ENCODE data around the gene KLF15.

KLF15 gene

DNA sequence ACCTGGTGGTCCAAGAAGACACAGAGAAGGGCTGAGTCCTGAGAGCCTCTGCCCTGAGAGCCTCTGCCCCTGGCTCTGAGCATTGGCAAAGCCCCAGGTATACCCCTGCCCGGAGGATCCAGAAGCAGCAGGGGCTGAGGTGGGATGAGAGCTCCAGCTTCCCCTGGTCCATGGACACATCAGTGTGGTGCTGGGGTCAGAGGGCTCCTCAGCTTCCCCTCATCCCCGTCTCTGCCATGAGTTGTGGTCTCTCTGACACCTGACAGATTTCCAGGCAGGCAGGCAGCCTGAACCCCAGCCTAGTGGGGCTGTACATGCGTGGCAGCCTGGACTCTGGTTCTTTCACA, 3.5 kb upstream of the KLF15 start:
- no peak for DNase-seq (ENCODE audit: low read depth in 2 of 2)

- no peak for DNase-seq (ENCODE audit: low read depth in 2 of 2)
Measured at GRCh38 chr3:126360046-126360713, 3.0 kb upstream of the KLF15 start.

DNA sequence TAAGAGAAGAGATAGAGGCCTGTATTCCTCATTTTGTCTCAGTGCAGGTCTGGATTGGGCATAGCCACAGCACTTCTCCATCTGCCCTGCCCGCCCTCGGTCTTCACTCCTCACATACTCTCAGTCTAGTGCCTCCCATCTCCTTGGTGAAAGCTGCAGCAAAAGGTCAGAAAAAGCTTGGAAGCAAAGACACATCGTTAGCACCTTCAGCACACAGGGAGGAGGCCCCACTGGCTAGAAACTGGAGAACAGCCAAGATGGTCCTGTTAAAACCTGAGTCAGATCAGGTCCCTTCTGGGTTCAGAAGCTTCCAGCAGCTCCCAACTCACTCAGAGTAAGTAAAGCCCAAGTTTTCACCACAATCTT, 1.6 kb upstream of the KLF15 start:
- DNase-seq (ENCODE audit: low read depth in 2 of 2): no peak

DNA sequence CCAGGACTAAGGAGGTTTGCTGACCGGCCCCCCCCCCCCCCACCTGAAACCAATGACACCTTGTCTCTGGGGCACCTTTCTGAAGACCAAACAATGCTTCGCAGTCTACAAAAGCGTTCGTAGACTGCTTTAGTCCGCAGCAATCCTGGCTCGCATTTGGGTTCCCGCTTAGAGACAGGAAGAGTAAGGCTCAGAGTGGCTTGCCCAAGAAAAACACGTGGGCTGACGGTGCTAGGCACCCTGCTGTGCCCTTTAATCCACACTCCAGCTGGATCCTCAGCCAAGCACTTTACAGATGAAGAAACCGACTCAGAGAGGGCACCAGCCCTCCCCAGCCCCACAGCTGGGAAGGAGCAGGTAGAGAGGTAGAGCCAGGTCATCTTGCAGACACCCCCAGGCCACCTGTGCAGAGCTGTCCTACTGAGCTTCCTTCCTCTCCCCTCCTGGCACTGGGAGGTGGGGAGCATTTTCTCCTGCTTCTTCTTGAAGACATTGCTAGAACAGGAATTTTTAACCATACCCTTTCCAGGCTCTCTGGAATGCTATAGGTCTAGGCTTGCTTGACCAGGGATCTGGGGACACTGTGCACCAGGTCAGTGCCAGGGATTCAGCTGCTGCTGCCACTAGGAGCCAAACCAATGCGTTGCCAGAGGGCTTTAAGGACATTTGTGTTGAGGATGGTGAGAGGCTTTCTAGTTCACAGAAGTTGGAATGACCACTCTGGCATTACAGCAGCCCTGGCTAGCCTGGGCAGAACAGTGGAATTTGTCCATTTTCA, 1.0 kb upstream of the KLF15 start:
- no peak for DNase-seq (ENCODE audit: low read depth in 2 of 2)

GRCh38 chr3:126356373-126357264, 589 bp downstream of the KLF15 start:
- no peak for DNase-seq (ENCODE audit: low read depth in 2 of 2)

DNA sequence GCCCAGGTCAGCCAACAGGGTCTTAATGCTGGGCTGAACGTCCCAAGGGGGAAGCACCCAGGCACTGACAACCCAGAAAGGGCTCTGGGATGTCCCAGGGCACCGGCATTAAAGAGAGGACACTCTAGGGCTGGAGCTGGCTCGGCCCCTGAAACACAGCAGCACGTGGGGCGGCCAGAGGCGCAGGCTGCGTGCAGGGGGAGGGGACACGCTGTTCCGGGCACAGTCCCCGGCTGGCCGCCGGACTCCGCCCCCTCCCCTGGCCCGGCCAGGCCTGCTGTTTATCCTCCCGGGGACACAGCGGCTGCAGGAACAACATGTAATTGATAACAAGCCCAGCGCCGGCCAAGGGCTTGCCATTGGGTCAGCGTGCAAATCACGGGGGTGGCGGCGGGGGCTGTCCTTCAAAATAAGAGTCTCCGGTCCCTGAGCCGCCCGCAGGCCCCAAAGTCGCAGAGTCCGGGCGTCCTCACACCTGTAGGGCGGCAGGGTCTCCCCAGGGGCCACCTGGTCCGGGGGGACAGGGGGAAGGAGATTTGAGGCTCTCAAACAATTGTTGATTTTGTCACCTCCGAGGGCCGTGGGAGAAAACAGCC, 1.3 kb downstream of the KLF15 start:
- DNase-seq (ENCODE audit: low read depth in 2 of 2): no peak

DNA sequence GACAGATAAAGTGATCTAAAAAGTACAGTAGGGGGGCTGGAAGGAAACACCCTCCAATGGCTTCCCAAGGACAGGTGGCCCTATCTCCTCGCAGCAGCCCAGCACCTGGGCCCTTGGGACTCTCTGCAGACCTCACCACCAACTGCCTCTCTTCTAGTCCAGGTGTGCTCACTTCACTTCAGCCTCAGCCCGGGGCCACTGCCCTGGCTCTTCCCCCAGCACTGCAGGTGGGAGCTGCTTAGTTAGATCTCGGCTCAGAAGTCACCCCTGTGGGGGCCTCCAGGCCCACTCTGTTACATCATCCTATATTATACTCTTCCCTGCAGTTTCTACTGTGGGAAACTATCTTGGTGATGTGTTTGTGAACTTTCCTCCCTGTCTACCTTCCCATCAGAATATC, 2.0 kb downstream of the KLF15 start:
- no peak for DNase-seq (ENCODE audit: low read depth in 2 of 2)

GRCh38 chr3:126354776-126355175, 2.4 kb downstream of the KLF15 start:
- DNase-seq (ENCODE audit: low read depth in 2 of 2): no peak

GRCh38 chr3:126353694-126354321, 3.4 kb downstream of the KLF15 start:
- no peak for DNase-seq (ENCODE audit: low read depth in 2 of 2)

- DNase-seq (ENCODE audit: low read depth in 2 of 2): no peak
Measured at GRCh38 chr3:126352476-126353454, 4.4 kb downstream of the KLF15 start.

- no peak for DNase-seq (ENCODE audit: low read depth in 2 of 2)
Measured at GRCh38 chr3:126351771-126352475, 5.3 kb downstream of the KLF15 start.

DNA sequence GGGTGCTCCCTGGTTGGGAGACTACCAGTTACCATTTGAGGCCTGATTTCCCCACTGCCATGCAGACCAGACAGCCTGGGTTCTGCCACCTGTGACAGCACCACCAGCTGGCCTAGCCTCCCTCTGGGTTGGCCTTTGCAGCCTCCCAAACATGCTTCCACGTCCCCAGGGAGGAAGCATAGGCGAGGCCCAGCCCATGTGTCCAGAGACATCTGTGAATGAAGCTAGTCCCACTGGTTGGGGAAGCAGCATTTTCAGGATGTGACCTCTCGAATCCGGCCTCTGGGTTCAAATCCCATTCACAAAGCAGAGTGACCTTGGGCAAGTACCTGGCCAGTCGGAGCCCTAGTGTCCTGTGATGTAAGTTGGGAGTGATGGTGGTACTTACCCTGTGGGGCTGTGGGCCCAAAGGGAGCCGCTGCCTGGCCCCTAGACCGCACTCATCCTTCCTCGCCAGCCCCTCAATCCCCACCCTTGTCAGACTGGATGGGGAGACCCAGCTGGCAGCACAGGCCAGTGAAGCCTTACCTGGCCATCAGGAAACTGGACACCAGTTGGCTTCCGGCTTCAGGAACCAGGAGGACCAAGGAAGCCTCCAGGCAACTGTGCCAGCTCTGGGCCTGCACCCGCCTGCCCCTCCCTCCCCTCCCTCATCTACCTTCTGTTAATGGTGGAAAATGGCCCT, 6.0 kb downstream of the KLF15 start:
- DNase-seq (ENCODE audit: low read depth in 2 of 2): no peak

- DNase-seq (ENCODE audit: low read depth in 2 of 2): no peak
Measured at GRCh38 chr3:126350502-126351085, 6.6 kb downstream of the KLF15 start.

- no peak for DNase-seq (ENCODE audit: low read depth in 2 of 2)
Measured at GRCh38 chr3:126349611-126350501, 7.4 kb downstream of the KLF15 start.

DNA sequence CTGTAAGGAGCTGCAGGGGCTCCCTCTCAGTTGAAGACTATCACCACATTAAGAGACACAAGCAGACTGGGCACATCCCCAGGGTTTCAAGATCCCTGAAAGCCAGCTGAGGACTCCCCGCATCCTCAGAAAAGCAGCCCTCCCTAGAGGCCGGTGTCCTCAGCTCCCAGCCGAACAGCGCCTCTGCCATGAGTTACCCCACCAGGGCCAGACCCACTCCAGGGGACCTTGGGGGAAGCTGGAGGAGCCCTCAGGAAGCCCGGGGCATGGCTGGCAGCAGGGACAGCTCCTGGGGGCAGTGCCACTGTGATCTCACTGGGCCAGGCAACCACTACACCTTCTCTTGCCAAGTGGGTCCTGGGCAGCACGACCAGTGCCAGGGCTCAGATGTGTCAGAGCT, 8.1 kb downstream of the KLF15 start:
- no peak for DNase-seq (ENCODE audit: low read depth in 2 of 2)

GRCh38 chr3:126348308-126348920, 8.8 kb downstream of the KLF15 start:
- DNase-seq (ENCODE audit: low read depth in 2 of 2): no peak

GRCh38 chr3:126347543-126348161, 9.6 kb downstream of the KLF15 start:
- no peak for DNase-seq (ENCODE audit: low read depth in 2 of 2)
